ENCODE data around the gene PCED1B.

The PCED1B gene

DNA sequence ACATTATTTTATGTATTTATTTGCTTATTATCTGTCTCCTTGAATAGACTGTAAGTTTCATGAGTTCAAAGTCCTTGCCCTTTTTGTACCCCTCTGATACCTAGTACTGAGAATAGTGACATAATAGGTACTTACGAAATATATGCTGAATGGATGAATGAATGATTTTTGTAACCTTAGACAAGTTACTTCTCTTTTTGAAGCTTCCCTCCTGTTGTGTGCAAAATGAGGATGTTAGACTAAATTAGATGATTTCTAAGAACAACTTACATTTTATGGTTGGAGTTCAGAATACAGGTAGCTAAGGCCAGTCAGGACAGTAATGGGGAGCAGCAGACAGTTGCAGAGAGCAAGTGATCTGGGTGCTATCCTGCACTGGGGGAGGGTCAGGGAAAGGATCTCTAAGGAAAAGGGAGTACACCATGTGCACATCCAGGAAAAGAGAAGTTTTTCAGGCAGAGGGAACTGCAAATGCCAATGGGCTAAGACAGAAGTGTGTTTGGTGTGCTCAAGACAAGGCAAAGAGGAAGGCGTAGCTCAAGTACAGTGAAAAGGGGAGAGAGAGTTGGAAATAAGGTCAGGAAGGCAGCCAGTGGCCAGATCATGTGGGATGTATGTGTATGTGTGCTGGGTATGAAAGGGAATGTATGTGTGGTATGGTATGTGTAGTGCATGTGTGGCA lies 59.7 kb downstream of the PCED1B start:
- H3K9me3 Mint-ChIP-seq, result peaks cover 20% of the 10 kb centered on the region
- no peaks in the 10 kb centered on the region for H3K4me1 Mint-ChIP-seq
- DNase-seq, result no peak
- H3K36me3 Mint-ChIP-seq (ENCODE audit: low read depth), result no peaks in the 10 kb centered on the region
- TF ChIP-seq CTCF (IDR thresholded peaks at IDR 0.05), result no peak
- H3K27me3 Mint-ChIP-seq (ENCODE audit: low read depth, poor library complexity), result peaks cover 3% of the 10 kb centered on the region
- no peak overlapping the region for H3K27ac Mint-ChIP-seq
- H3K4me3 Mint-ChIP-seq, result no peak overlapping the region

- Mint-ChIP-seq H3K4me1 (no peaks in the 10 kb centered on the region), H3K4me3 (no peak overlapping the region), H3K27ac (no peak overlapping the region), H3K27me3 (ENCODE audit: low read depth, poor library complexity) (no peaks in the 10 kb centered on the region), H3K36me3 (ENCODE audit: low read depth) (no peaks in the 10 kb centered on the region), H3K9me3 (peaks cover 23% of the 10 kb centered on the region)
- no peak for DNase-seq
- no peak for TF ChIP-seq CTCF (IDR thresholded peaks at IDR 0.05)
Measured at GRCh38 chr12:47141459-47141858, 62.0 kb downstream of the PCED1B start.

- H3K4me1 Mint-ChIP-seq, result no peaks in the 10 kb centered on the region
Measured at GRCh38 chr12:47144769-47145168, 65.3 kb downstream of the PCED1B start.

DNA sequence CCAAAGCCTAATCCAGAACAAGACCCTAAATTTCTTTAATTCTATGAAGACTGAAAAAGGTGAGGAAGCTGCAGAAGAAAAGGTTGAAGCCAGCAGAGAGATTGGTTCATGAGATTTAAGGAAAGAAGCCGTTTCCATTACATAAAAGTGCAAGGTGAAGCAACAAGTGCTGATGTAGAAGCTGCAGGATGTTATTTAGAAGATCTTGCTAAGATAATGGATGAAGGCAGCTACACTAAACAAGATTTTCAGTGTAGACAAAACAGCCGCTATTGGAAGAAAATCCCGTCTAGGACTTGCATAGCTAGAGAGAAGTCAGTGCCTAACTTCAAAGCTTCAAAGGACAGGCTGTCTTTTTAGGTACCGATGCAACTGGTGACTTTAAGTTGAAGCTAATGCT lies 65.8 kb downstream of the PCED1B start:
- H3K9me3 Mint-ChIP-seq, result peaks cover 19% of the 10 kb centered on the region
- TF ChIP-seq CTCF (IDR thresholded peaks at IDR 0.05), result no peak
- DNase-seq, result no peak
- no peaks in the 10 kb centered on the region for H3K4me1 Mint-ChIP-seq
- H3K27ac Mint-ChIP-seq, result no peak overlapping the region
- H3K4me3 Mint-ChIP-seq, result no peak overlapping the region
- no peaks in the 10 kb centered on the region for H3K27me3 Mint-ChIP-seq (ENCODE audit: low read depth, poor library complexity)
- H3K36me3 Mint-ChIP-seq (ENCODE audit: low read depth), result no peaks in the 10 kb centered on the region

More at GRCh38 chr12:47144769-47145168, 65.3 kb downstream of the PCED1B start:
- DNase-seq, result no peak
- no peaks in the 10 kb centered on the region for H3K36me3 Mint-ChIP-seq (ENCODE audit: low read depth)
- H3K9me3 Mint-ChIP-seq, result peaks cover 19% of the 10 kb centered on the region
- H3K27ac Mint-ChIP-seq, result no peak overlapping the region
- H3K27me3 Mint-ChIP-seq (ENCODE audit: low read depth, poor library complexity), result no peaks in the 10 kb centered on the region
- TF ChIP-seq CTCF (IDR thresholded peaks at IDR 0.05), result no peak
- no peak overlapping the region for H3K4me3 Mint-ChIP-seq

- TF ChIP-seq CTCF (IDR thresholded peaks at IDR 0.05), result no peak
- Mint-ChIP-seq H3K36me3 (ENCODE audit: low read depth) (no peaks in the 10 kb centered on the region), H3K9me3 (peaks cover 23% of the 10 kb centered on the region), H3K4me3 (no peak overlapping the region), H3K4me1 (no peaks in the 10 kb centered on the region), H3K27ac (no peak overlapping the region), H3K27me3 (ENCODE audit: low read depth, poor library complexity) (no peaks in the 10 kb centered on the region)
- DNase-seq, result no peak
Measured at GRCh38 chr12:47147739-47148138, 68.3 kb downstream of the PCED1B start.

GRCh38 chr12:47149146-47149545 lies 69.7 kb downstream of the PCED1B start:
- no peaks in the 10 kb centered on the region for H3K36me3 Mint-ChIP-seq (ENCODE audit: low read depth)
- no peaks in the 10 kb centered on the region for H3K27me3 Mint-ChIP-seq (ENCODE audit: low read depth, poor library complexity)
- no peaks in the 10 kb centered on the region for H3K4me1 Mint-ChIP-seq
- no peak for DNase-seq
- H3K27ac Mint-ChIP-seq, result no peak overlapping the region
- no peak overlapping the region for H3K4me3 Mint-ChIP-seq
- peaks cover 14% of the 10 kb centered on the region for H3K9me3 Mint-ChIP-seq
- no peak for TF ChIP-seq CTCF (IDR thresholded peaks at IDR 0.05)

Measured in nephron progenitor cell (in vitro differentiated cells).